ENCODE measurements around the gene NEURL2.

NEURL2 gene

DNA sequence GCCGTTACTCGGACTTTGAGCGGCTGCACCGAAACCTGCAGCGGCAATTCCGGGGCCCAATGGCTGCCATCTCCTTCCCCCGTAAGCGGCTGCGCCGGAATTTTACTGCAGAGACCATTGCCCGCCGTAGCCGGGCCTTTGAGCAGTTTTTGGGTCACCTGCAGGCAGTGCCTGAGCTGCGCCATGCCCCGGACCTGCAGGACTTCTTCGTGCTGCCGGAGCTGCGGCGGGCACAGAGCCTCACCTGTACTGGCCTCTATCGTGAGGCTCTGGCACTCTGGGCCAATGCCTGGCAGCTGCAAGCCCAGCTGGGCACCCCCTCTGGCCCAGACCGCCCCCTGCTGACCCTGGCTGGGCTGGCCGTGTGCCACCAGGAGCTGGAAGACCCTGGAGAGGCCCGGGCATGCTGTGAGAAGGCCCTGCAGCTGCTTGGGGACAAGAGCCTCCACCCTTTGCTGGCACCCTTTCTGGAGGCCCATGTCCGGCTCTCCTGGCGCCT lies 50.3 kb downstream of the NEURL2 start:
- TF ChIP-seq, protein P1, sequence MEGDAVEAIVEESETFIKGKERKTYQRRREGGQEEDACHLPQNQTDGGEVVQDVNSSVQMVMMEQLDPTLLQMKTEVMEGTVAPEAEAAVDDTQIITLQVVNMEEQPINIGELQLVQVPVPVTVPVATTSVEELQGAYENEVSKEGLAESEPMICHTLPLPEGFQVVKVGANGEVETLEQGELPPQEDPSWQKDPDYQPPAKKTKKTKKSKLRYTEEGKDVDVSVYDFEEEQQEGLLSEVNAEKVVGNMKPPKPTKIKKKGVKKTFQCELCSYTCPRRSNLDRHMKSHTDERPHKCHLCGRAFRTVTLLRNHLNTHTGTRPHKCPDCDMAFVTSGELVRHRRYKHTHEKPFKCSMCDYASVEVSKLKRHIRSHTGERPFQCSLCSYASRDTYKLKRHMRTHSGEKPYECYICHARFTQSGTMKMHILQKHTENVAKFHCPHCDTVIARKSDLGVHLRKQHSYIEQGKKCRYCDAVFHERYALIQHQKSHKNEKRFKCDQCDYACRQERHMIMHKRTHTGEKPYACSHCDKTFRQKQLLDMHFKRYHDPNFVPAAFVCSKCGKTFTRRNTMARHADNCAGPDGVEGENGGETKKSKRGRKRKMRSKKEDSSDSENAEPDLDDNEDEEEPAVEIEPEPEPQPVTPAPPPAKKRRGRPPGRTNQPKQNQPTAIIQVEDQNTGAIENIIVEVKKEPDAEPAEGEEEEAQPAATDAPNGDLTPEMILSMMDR (IDR thresholded peaks at IDR 0.05; ENCODE audit: low read depth, low read length, missing control alignments): no peak
- no peak for DNase-seq (ENCODE audit: low read depth)
- no peak overlapping the region for H3K4me3 ChIP-seq (ENCODE audit: low read depth, low read length)

Data from GM12864 (cell line).